Activated CD4-positive, alpha-beta T cell treated with anti-CD3 and anti-CD28 coated beads, Interleukin-2, Interleukin-6, amounts not matched to agents 100 ng/mL and 50 ng/mL, durations not matched to agents 16 hours and 8 hours (primary cell): Measurements from ENCODE around the gene FOXD2.

Source experiments
- DNase-seq: peaks from one replicate; pipeline ENCODE4 v3.0.0-alpha.2; 2020

The FOXD2 gene

GRCh38 chr1:47469390-47469759 is 31.5 kb downstream of the FOXD2 start:
- DNase-seq, result no peak

- no peak for DNase-seq
Measured at GRCh38 chr1:47469910-47470309, 32.1 kb downstream of the FOXD2 start.

GRCh38 chr1:47471163-47471562 is 33.3 kb downstream of the FOXD2 start:
- DNase-seq, result no peak

GRCh38 chr1:47474278-47475193 is 36.7 kb downstream of the FOXD2 start:
- DNase-seq, result no peak

GRCh38 chr1:47477595-47478080 is 39.8 kb downstream of the FOXD2 start:
- DNase-seq, result no peak

GRCh38 chr1:47478090-47478489 is 40.2 kb downstream of the FOXD2 start:
- DNase-seq, result no peak

- no peak for DNase-seq
Measured at GRCh38 chr1:47479664-47480063, 41.8 kb downstream of the FOXD2 start.

GRCh38 chr1:47481936-47482335 is 44.1 kb downstream of the FOXD2 start:
- no peak for DNase-seq

GRCh38 chr1:47482786-47483185 is 44.9 kb downstream of the FOXD2 start:
- DNase-seq, result no peak

- DNase-seq, result no peak
Measured at GRCh38 chr1:47483651-47484050, 45.8 kb downstream of the FOXD2 start.

GRCh38 chr1:47485817-47486216 is 48.0 kb downstream of the FOXD2 start:
- no peak for DNase-seq

- DNase-seq, result no peak
Measured at GRCh38 chr1:47487332-47487731, 49.5 kb downstream of the FOXD2 start.

- DNase-seq, result no peak
Measured at GRCh38 chr1:47487850-47488450, 50.1 kb downstream of the FOXD2 start.
